Fibroblast of lung (primary cell): ENCODE measurements around the gene RCAN1. TPM values are rescaled to one million over a fixed set of nuclear protein-coding genes. Genes with fewer than 3 reads are reported as not detected.

ENCODE experiments used
- DNase-seq, 2 donors: peaks; one replicate each; pipeline versions ENCODE4 v3.0.0 to v3.0.0-alpha.2; 2010; ENCODE audit warnings: low read depth in 2 of 2
- H2AFZ ChIP-seq: 2 replicates; pipeline ENCODE4 v1.5.1; 2012; ENCODE audit warnings: low read length, control low read depth, inconsistent platforms
- H3K27ac ChIP-seq: 2 replicates; pipeline ENCODE4 v1.5.1; 2011; ENCODE audit warnings: low read length, control low read depth; ENCODE audit not compliant: insufficient read depth
- H3K27me3 ChIP-seq: 2 replicates; pipeline ENCODE4 v1.5.1; 2011; ENCODE audit warnings: mild to moderate bottlenecking, low read length; ENCODE audit not compliant: control insufficient read depth, insufficient read depth
- H3K36me3 ChIP-seq: 2 replicates; pipeline ENCODE4 v1.5.1; 2011; ENCODE audit warnings: low read length; ENCODE audit not compliant: control insufficient read depth, insufficient read depth
- H3K4me1 ChIP-seq: 2 replicates; pipeline ENCODE4 v1.5.1; 2011; ENCODE audit warnings: low read length; ENCODE audit not compliant: control insufficient read depth, insufficient read depth; ENCODE audit errors: extremely low read depth
- H3K4me2 ChIP-seq: 2 replicates; pipeline ENCODE4 v1.5.1; 2011; ENCODE audit warnings: low read length, control low read depth; ENCODE audit not compliant: insufficient read depth; ENCODE audit errors: extremely low read depth
- H3K4me3 ChIP-seq, 4 experiments: fragments of 200-600 bp in 1 of 4; sonication (generic) in 1 of 4; replicated peaks in 1 of 4; 2 replicates each; pipeline ENCODE4 v1.5.1; 2011 to 2016; ENCODE audit warnings: low read length in 4 of 4, low read depth in 3 of 4, mild to moderate bottlenecking in 3 of 4, control low read depth in 2 of 4, inconsistent platforms in 1 of 4, mixed read lengths in 1 of 4; ENCODE audit not compliant: insufficient read depth in 1 of 4; ENCODE audit errors: control extremely low read depth in 1 of 4
- H3K79me2 ChIP-seq: 2 replicates; pipeline ENCODE4 v1.5.1; 2012; ENCODE audit warnings: mild to moderate bottlenecking, low read length, inconsistent platforms; ENCODE audit not compliant: control insufficient read depth, insufficient read depth
- H3K9ac ChIP-seq: 2 replicates; pipeline ENCODE4 v1.5.1; 2011; ENCODE audit warnings: mild to moderate bottlenecking, low read length, control low read depth; ENCODE audit not compliant: insufficient read depth
- H3K9me3 ChIP-seq: 2 replicates; pipeline ENCODE4 v1.5.1; 2012; ENCODE audit warnings: low read depth, low read length; ENCODE audit not compliant: control insufficient read depth, insufficient read depth
- H4K20me1 ChIP-seq: 2 replicates; pipeline ENCODE4 v1.5.1; 2011; ENCODE audit warnings: low read length; ENCODE audit not compliant: control insufficient read depth, insufficient read depth; ENCODE audit errors: extremely low read depth
- EZH2 ChIP-seq: IDR thresholded peaks from 2 replicates; pipeline ENCODE4 v1.5.1; 2012; ENCODE audit warnings: low read length, control low read depth, mild to moderate bottlenecking; ENCODE audit errors: missing control alignments
- polyA plus RNA-seq, 2 donors: library from polyadenylated mRNA; depleted of rRNA in 1 of 2; stranded (reverse) in 1 of 2; unstranded in 1 of 2; fragments of >200 nt; gene quantifications; 2 replicates each; pipeline ENCODE4 v1.2.1, GENCODE V29; 2011 to 2012; ENCODE audit warnings: missing spikeins in 1 of 2
- total RNA-seq: library from RNA; depleted of rRNA; stranded (reverse); fragments of >200 nt; gene quantifications from 2 replicates; pipeline ENCODE4 v1.2.1, GENCODE V29; 2014
- TF ChIP-seq, protein P1 (sequence below), 2 donors: IDR thresholded peaks in 1 of 2; conservative IDR thresholded peaks in 1 of 2; 1 replicate in 1 of 2; 2 replicates in 1 of 2; pipeline ENCODE4 v1.5.1; 2011 to 2012; ENCODE audit warnings: low read length in 2 of 2, control low read depth in 1 of 2, inconsistent platforms in 1 of 2, low read depth in 1 of 2, mild to moderate bottlenecking in 1 of 2

The RCAN1 gene
- total and polyA plus RNA-seq, 2 donors (not counting 1 experiment from before 2014, with no cell fraction given) = 94.8 to 259 TPM

DNA sequence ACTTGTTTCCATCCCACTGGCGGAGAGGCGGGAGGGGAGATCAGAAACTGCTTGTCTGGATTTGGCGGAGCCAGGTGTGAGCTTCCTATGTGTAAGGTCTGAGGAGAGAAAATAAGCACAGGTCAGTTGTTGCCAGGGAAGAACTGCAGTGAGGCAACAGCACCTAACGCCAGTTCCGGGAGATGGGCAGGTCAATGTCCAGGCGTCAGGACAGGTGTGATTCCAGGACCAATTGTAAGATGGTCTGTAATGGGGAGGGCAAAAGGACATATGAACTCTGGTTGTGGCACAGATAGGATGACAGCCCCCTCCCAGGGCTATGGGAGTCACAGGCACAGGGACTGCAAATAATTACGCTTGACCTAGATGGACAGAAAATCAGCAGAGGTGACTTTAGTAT lies 93.4 kb downstream of the RCAN1 start:
- Histone ChIP-seq H3K9ac (no peak overlapping the region), H2AFZ (no peak overlapping the region), H3K4me3 (no peak overlapping the region), H3K36me3 (peaks cover 21% of the 10 kb centered on the region), H3K27ac (no peak overlapping the region), H3K27me3 (no peaks in the 10 kb centered on the region), H3K9me3 (no peaks in the 10 kb centered on the region), H4K20me1 (no peaks in the 10 kb centered on the region), H3K79me2 (peaks cover 25% of the 10 kb centered on the region), H3K4me1 (peaks cover 5% of the 10 kb centered on the region), H3K4me2 (no peak overlapping the region)
- no peak for DNase-seq
- TF ChIP-seq, protein P1, sequence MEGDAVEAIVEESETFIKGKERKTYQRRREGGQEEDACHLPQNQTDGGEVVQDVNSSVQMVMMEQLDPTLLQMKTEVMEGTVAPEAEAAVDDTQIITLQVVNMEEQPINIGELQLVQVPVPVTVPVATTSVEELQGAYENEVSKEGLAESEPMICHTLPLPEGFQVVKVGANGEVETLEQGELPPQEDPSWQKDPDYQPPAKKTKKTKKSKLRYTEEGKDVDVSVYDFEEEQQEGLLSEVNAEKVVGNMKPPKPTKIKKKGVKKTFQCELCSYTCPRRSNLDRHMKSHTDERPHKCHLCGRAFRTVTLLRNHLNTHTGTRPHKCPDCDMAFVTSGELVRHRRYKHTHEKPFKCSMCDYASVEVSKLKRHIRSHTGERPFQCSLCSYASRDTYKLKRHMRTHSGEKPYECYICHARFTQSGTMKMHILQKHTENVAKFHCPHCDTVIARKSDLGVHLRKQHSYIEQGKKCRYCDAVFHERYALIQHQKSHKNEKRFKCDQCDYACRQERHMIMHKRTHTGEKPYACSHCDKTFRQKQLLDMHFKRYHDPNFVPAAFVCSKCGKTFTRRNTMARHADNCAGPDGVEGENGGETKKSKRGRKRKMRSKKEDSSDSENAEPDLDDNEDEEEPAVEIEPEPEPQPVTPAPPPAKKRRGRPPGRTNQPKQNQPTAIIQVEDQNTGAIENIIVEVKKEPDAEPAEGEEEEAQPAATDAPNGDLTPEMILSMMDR (conservative IDR thresholded peaks at IDR 0.05 in 1 of 2, IDR thresholded peaks at IDR 0.05 in 1 of 2; ENCODE audit: low read depth in 1 of 2, low read length in 2 of 2) = no peak
- TF ChIP-seq EZH2 = no peak

- TF ChIP-seq, protein P1 (conservative IDR thresholded peaks at IDR 0.05 in 1 of 2, IDR thresholded peaks at IDR 0.05 in 1 of 2; ENCODE audit: low read depth in 1 of 2, low read length in 2 of 2) = no peak
- TF ChIP-seq EZH2 = no peak
- no peak overlapping the region for H3K27ac ChIP-seq
- H3K4me3 ChIP-seq = no peak overlapping the region
- no peaks in the 10 kb centered on the region for H4K20me1 ChIP-seq
- H3K79me2 ChIP-seq = peaks cover 24% of the 10 kb centered on the region
- H3K36me3 ChIP-seq = peaks cover 21% of the 10 kb centered on the region
- H3K9me3 ChIP-seq = no peaks in the 10 kb centered on the region
- H3K27me3 ChIP-seq = no peaks in the 10 kb centered on the region
- H3K4me1 ChIP-seq = peaks cover 5% of the 10 kb centered on the region
- no peak overlapping the region for H3K4me2 ChIP-seq
- H3K9ac ChIP-seq = no peak overlapping the region
- H2AFZ ChIP-seq = no peak overlapping the region
- no peak for DNase-seq
These were observed 94.0 kb downstream of the RCAN1 start for GRCh38 chr21:34520764-34521508.

GRCh38 chr21:34520281-34520680 lies 94.6 kb downstream of the RCAN1 start:
- H4K20me1 ChIP-seq = no peaks in the 10 kb centered on the region
- TF ChIP-seq, protein P1 (conservative IDR thresholded peaks at IDR 0.05 in 1 of 2, IDR thresholded peaks at IDR 0.05 in 1 of 2; ENCODE audit: low read depth in 1 of 2, low read length in 2 of 2) = no peak
- no peak for TF ChIP-seq EZH2
- no peak overlapping the region for H2AFZ ChIP-seq
- no peaks in the 10 kb centered on the region for H3K27me3 ChIP-seq
- peaks cover 20% of the 10 kb centered on the region for H3K79me2 ChIP-seq
- H3K27ac ChIP-seq = no peak overlapping the region
- DNase-seq = no peak
- H3K9me3 ChIP-seq = no peaks in the 10 kb centered on the region
- H3K36me3 ChIP-seq = peaks cover 21% of the 10 kb centered on the region
- H3K9ac ChIP-seq = no peak overlapping the region
- H3K4me1 ChIP-seq = peaks cover 5% of the 10 kb centered on the region
- no peak overlapping the region for H3K4me3 ChIP-seq
- H3K4me2 ChIP-seq = no peak overlapping the region
